ENCODE data around the gene ACYP2.

The ACYP2 gene

DNA sequence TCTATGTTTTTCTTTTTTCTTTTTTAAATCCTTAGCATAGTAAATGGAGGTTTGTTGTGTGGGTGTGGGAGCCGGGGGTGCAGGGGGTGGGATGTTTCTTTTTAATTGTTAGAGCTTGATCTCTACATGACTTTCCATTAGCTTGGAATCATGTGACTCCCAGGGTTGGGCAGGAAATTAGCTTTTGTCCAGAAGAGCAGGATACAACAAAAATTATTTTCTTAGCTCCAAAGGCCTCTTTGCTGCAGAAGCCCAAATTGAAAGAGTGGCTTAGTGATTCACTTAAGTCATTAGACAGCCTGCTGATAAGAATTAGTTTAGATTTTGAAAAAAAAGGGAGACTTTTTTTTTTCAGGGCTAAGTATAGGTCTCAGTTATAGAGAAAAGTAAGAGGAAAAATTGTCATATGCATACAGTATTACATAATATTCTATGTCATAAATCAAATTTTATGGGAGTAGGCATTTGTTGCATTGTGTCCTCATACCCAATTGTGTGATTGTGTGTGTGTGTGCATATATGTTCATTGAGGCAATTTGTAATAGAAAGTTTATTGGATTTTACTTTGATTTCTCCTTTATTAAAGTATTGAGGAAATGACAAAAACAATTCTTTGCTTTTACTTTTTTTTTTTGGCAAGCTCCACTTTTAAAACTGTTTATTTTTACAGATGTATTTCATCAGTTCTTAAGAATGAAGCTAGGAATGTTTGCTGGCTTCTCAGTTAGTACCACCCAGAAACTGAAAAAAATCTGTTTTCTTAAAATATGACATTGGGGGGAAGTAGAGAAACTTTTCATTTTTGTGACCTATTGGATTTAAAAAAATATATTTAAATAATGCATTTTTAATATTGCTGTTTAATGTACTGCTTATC, 93.2 kb downstream of the ACYP2 start:
- no peak overlapping the region for H3K27ac ChIP-seq
- TF ChIP-seq ZFX (IDR thresholded peaks at IDR 0.05), result no peak
- TF ChIP-seq CTCF (conservative IDR thresholded peaks at IDR 0.05), result no peak

DNA sequence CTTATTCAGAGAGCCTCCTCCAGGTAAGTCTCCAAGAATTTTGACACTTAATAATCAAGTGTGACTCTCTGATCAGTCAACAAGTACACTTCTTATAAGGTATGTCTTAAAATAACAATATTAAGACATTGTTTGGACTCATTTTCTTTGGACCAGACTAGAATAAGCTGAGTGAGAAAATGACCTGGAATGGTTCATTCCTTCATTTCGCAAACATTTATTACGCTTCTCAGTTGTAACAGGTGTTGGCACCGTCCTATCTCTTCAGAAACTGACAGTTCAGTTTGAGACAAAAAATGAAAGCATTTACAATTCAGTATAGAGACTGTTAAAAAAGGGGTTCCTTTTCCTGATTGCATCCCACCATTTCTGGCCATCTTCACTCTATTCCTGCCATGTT, 94.0 kb downstream of the ACYP2 start:
- TF ChIP-seq ZFX (IDR thresholded peaks at IDR 0.05) (no peak), CTCF (conservative IDR thresholded peaks at IDR 0.05) (no peak)
- H3K27ac ChIP-seq, result no peak overlapping the region

DNA sequence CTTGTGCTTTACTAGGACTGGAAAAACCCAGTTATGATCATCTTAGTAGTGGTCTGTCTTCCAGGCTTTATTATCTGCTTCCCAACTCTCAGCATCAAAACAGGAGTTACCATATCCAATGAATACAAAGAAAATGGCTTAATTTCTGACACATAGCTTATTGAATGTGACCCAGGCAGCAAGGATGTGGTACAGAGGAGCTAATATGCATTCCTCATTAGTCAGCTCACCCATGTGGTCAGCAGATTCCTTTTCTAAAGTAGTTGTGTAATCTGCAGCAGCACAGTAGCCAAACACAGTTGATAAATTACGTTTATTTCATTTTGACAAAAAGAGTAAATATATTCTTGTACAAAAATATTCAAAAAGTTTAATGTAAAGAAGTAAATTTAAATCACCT, 97.0 kb downstream of the ACYP2 start:
- no peak for TF ChIP-seq ZFX (IDR thresholded peaks at IDR 0.05)
- no peak for TF ChIP-seq CTCF (conservative IDR thresholded peaks at IDR 0.05)
- H3K27ac ChIP-seq, result no peak overlapping the region

- H3K27ac ChIP-seq, result no peak overlapping the region
- TF ChIP-seq CTCF (conservative IDR thresholded peaks at IDR 0.05) (no peak), ZFX (IDR thresholded peaks at IDR 0.05) (no peak)
Observed at GRCh38 chr2:54213082-54213481, 97.7 kb downstream of the ACYP2 start.

GRCh38 chr2:54224997-54225396, 109.6 kb downstream of the ACYP2 start:
- no peak for TF ChIP-seq ZFX (IDR thresholded peaks at IDR 0.05)
- H3K27ac ChIP-seq, result no peak overlapping the region

- H3K27ac ChIP-seq, result no peak overlapping the region
- TF ChIP-seq ZFX (IDR thresholded peaks at IDR 0.05) (no peak), CTCF (conservative IDR thresholded peaks at IDR 0.05) (no peak)
Observed at GRCh38 chr2:54226260-54226659, 110.8 kb downstream of the ACYP2 start.

DNA sequence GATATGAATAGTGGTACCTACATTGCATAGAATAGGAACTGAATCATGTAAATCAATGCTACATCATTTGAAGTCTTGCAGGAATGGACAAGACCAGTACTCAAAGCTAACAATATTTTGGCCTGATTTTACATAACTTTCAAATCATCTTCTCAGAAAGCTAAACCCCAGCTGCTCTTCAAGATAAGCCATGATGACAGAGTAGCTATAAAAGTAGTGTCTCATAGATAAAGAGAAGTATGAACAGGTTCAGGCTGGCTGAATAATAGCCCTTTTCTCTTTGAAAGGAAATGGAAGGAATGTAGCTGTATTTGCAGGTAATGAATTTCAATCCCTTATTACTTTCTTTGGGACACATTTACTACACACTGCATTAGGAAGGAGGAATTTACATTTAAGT, 112.4 kb downstream of the ACYP2 start:
- no peak overlapping the region for H3K27ac ChIP-seq
- TF ChIP-seq CTCF (conservative IDR thresholded peaks at IDR 0.05), result no peak
- TF ChIP-seq ZFX (IDR thresholded peaks at IDR 0.05), result no peak

DNA sequence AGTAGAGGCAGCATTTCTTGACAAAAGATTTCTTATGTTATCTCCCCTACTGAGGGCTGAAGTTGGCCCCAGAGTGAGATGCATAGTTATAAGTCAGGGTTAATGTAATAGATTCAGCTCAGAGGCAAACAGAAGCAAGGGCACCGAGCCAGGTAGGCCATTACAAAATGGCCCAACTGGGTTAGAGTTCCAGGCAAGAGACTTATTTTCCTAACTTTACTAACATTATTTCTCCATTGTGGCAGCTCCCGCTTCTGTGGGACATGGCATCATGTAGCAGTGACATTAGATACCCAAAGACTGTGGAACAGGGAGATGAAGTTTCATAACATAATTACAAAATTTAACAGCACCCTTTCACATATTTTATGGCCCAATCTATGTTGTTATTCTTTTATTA, 113.5 kb downstream of the ACYP2 start:
- no peak overlapping the region for H3K27ac ChIP-seq
- TF ChIP-seq CTCF (conservative IDR thresholded peaks at IDR 0.05) (no peak), ZFX (IDR thresholded peaks at IDR 0.05) (no peak)

Data from C4-2B (cell line).